Smooth muscle cell (in vitro differentiated cells): Measurements from ENCODE around the gene H2AZ2. TPM values are rescaled to one million over a fixed set of nuclear protein-coding genes. Genes with fewer than 3 reads are reported as not detected.
A peak's percentile ranks its signal among the peaks of the same experiment; 100 is the strongest.

Source experiments
- DNase-seq: peaks from one replicate; lab custom pipeline; 2025; ENCODE audit not compliant: unreplicated experiment; lab: John Stamatoyannopoulos, UW
- H2AFZ ChIP-seq: fragments of 200-600 bp; sonication (generic); 2 replicates; pipeline ENCODE4 v1.6.0; 2016; ENCODE audit warnings: antibody characterized with exemption, low read depth, mild to moderate bottlenecking
- H3F3A ChIP-seq: fragments of 200-600 bp; sonication (generic); 2 replicates; pipeline ENCODE4 v1.6.0; 2017; ENCODE audit warnings: antibody characterized with exemption, low read depth
- H3K27ac ChIP-seq: fragments of 200-600 bp; sonication (generic); 2 replicates; pipeline ENCODE4 v1.5.1; 2016; ENCODE audit warnings: low read depth, mild to moderate bottlenecking
- H3K27me3 ChIP-seq: fragments of 200-600 bp; sonication (generic); 2 replicates; pipeline ENCODE4 v1.6.1; 2016; ENCODE audit warnings: low read depth, mild to moderate bottlenecking
- H3K36me3 ChIP-seq: fragments of 200-600 bp; sonication (generic); 2 replicates; pipeline ENCODE4 v1.5.1; 2016; ENCODE audit warnings: low read depth
- H3K4me1 ChIP-seq: fragments of 200-600 bp; sonication (generic); 2 replicates; pipeline ENCODE4 v1.5.1; 2016; ENCODE audit warnings: low read depth
- H3K4me2 ChIP-seq: fragments of 200-600 bp; sonication (generic); 2 replicates; pipeline ENCODE4 v1.6.0; 2016; ENCODE audit warnings: mild to moderate bottlenecking
- H3K4me3 ChIP-seq: fragments of 200-600 bp; sonication (generic); 2 replicates; pipeline ENCODE4 v1.5.1; 2016; ENCODE audit warnings: mild to moderate bottlenecking
- H3K79me2 ChIP-seq: fragments of 200-600 bp; sonication (generic); 2 replicates; pipeline ENCODE4 v1.6.0; 2016; ENCODE audit warnings: low read depth, mild to moderate bottlenecking
- H3K9ac ChIP-seq: fragments of 200-600 bp; sonication (generic); 2 replicates; pipeline ENCODE4 v1.6.0; 2016; ENCODE audit warnings: low read depth
- H3K9me3 ChIP-seq: fragments of 200-600 bp; sonication (generic); replicated peaks from 2 replicates; pipeline ENCODE4 v1.5.1; 2016; ENCODE audit warnings: low read depth
- H4K20me1 ChIP-seq: fragments of 200-600 bp; sonication (generic); 2 replicates; pipeline ENCODE4 v1.6.0; 2016; ENCODE audit warnings: low read depth
- CTCF ChIP-seq: fragments of 200-600 bp; sonication (generic); IDR thresholded peaks from 2 replicates; pipeline ENCODE4 v1.5.1; 2017; ENCODE audit warnings: borderline replicate concordance, mild to moderate bottlenecking, antibody characterized with exemption; ENCODE audit not compliant: insufficient read depth, poor library complexity, severe bottlenecking
- WGBS: methylation state at CpG from one replicate; pipeline ENCODE4 v1.1.7; 2016; ENCODE audit warnings: low lambda C conversion rate; 5-methylcytosine and 5-hydroxymethylcytosine counted together
- polyA plus RNA-seq: library from polyadenylated mRNA; unstranded; fragments of >200 nt; fragmentation: Nextera tagmentation; extraction: Ambion mirVana; gene quantifications from 2 replicates; pipeline ENCODE4 v1.2.1, GENCODE V29; 2016
- total RNA-seq: library from RNA; depleted of rRNA; stranded (reverse); fragments of >200 nt; gene quantifications from 2 replicates; pipeline ENCODE4 v1.2.3, GENCODE V29; 2014

The H2AZ2 gene
- total and polyA plus RNA-seq, 2 experiments from 2014 or later, result 122 to 135 TPM

- H3K27me3 ChIP-seq, result no peaks in the 10 kb centered on the region
- H3K4me2 ChIP-seq, result no peak overlapping the region
- no peak overlapping the region for H3K4me3 ChIP-seq
- peaks cover 24% of the 10 kb centered on the region for H4K20me1 ChIP-seq
- H3K4me1 ChIP-seq, result peaks cover 12% of the 10 kb centered on the region
- no peak overlapping the region for H3K9ac ChIP-seq
- WGBS, result 80% methylated on average over 3 of the region's 3 CpGs
- no peaks in the 10 kb centered on the region for H3K9me3 ChIP-seq
- no peak for DNase-seq
- no peaks in the 10 kb centered on the region for H3K36me3 ChIP-seq
- no peak overlapping the region for H3K27ac ChIP-seq
- peaks cover 28% of the 10 kb centered on the region for H3K79me2 ChIP-seq
- peaks cover 13% of the 10 kb centered on the region for H3F3A ChIP-seq
- H2AFZ ChIP-seq, result no peak overlapping the region
- TF ChIP-seq CTCF, result no peak
Measured at GRCh38 chr7:44794331-44794730, 53.6 kb downstream of the H2AZ2 start.

GRCh38 chr7:44793919-44794318 lies 54.0 kb downstream of the H2AZ2 start:
- no peak overlapping the region for H2AFZ ChIP-seq
- WGBS, result 78% methylated on average over 5 of the region's 5 CpGs
- H3F3A ChIP-seq, result peaks cover 8% of the 10 kb centered on the region
- no peak overlapping the region for H3K9ac ChIP-seq
- H3K4me3 ChIP-seq, result no peak overlapping the region
- H4K20me1 ChIP-seq, result peaks cover 20% of the 10 kb centered on the region
- peaks cover 9% of the 10 kb centered on the region for H3K4me1 ChIP-seq
- no peak overlapping the region for H3K4me2 ChIP-seq
- no peaks in the 10 kb centered on the region for H3K27me3 ChIP-seq
- no peak for DNase-seq
- H3K9me3 ChIP-seq, result no peaks in the 10 kb centered on the region
- H3K27ac ChIP-seq, result no peak overlapping the region
- H3K36me3 ChIP-seq, result no peaks in the 10 kb centered on the region
- no peak for TF ChIP-seq CTCF
- peaks cover 24% of the 10 kb centered on the region for H3K79me2 ChIP-seq

- H2AFZ ChIP-seq, result no peak overlapping the region
- peak; percentile 5 for TF ChIP-seq CTCF
- no peak overlapping the region for H3K9ac ChIP-seq
- no peak for DNase-seq
- H3K79me2 ChIP-seq, result peaks cover under 1% of the 10 kb centered on the region
- H3K36me3 ChIP-seq, result no peaks in the 10 kb centered on the region
- no peaks in the 10 kb centered on the region for H3K27me3 ChIP-seq
- H3K4me2 ChIP-seq, result peak overlapping the region; percentile 22
- H3K4me1 ChIP-seq, result no peaks in the 10 kb centered on the region
- 57% methylated on average over 8 of the region's 8 CpGs for WGBS
- peaks cover 3% of the 10 kb centered on the region for H3F3A ChIP-seq
- peak overlapping the region; percentile 34 for H3K27ac ChIP-seq
- no peaks in the 10 kb centered on the region for H3K9me3 ChIP-seq
- H3K4me3 ChIP-seq, result no peak overlapping the region
- no peaks in the 10 kb centered on the region for H4K20me1 ChIP-seq
Measured at GRCh38 chr7:44791278-44792219, 56.3 kb downstream of the H2AZ2 start.
